ENCODE data around the gene ROPN1L. TPM values are rescaled to one million over a fixed set of nuclear protein-coding genes. Genes with fewer than 3 reads are reported as not detected.

The ROPN1L gene
- total RNA-seq, 4 donors from 2014 or later = 0.56 to 2.2 (median 1.4) TPM; not detected in 1

- no peak for DNase-seq (ENCODE audit: low spot score)
- TF ChIP-seq CTCF (IDR thresholded peaks at IDR 0.05) = no peak
- ATAC-seq (ENCODE audit: low FRiP score) = no peak
Observed at GRCh38 chr5:10451137-10451824, 9.6 kb downstream of the ROPN1L start.

DNA sequence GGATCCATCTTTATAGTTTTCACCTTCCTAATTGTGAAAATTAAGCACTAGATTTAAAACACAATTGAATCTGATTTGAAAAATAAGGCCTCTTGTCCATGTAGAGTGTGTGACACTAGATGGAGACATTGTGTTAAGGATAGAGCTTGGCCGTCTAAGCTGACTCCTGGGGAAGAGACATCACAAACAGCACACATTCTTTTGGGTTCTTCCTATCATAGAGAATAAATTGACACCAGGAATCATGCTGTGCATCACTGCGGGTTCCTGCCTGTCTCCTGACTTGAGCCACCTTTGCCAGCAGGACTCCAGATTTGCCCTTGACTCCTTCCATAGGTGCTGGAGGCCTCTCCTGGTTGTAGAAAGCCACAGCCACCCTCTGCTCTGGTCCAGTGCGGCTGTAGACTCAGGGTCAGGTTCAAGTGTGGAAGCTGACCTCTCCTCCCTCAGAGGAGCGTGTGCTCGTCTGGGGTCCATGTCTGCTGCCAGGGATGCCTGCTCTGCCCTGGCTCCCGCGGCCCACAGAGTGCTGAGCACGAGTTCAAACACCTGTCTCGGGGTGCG lies 11.2 kb downstream of the ROPN1L start:
- no peak for DNase-seq (ENCODE audit: low spot score)
- TF ChIP-seq CTCF (IDR thresholded peaks at IDR 0.05) = no peak
- ATAC-seq (ENCODE audit: low FRiP score) = peak; percentile 78

DNA sequence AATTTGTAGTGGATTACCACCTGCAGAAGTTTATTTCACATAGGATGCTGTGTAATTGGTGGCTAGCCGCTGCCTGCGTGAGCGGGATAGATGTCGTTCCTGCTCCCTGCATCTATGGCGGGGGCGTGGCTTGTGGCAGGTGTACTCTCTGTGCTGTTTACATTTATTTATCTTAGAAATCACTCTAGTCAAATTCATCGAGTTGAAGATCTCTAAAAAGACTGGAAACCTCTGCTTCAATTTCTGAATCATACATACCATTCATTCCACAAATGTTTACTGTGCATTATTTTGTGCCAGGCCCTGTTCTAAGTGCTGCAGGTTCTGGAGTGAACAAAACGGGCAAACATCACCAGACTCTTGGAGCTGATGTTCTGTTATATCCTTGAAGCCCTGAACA lies 11.9 kb downstream of the ROPN1L start:
- no peak for DNase-seq (ENCODE audit: low spot score)
- ATAC-seq (ENCODE audit: low FRiP score) = no peak
- TF ChIP-seq CTCF (IDR thresholded peaks at IDR 0.05) = no peak

- no peak for DNase-seq (ENCODE audit: low spot score)
- TF ChIP-seq CTCF (IDR thresholded peaks at IDR 0.05) = no peak
- no peak for ATAC-seq (ENCODE audit: low FRiP score)
Observed at GRCh38 chr5:10454591-10455276, 13.1 kb downstream of the ROPN1L start.

- no peak for TF ChIP-seq CTCF (IDR thresholded peaks at IDR 0.05)
- no peak for ATAC-seq (ENCODE audit: low FRiP score)
Observed at GRCh38 chr5:10455277-10455670, 13.6 kb downstream of the ROPN1L start.

GRCh38 chr5:10456583-10457420 lies 15.1 kb downstream of the ROPN1L start:
- ATAC-seq (ENCODE audit: low FRiP score) (no peak), DNase-seq (ENCODE audit: low spot score) (no peak)
- no peak for TF ChIP-seq CTCF (IDR thresholded peaks at IDR 0.05)

More at GRCh38 chr5:10455277-10455670, 13.6 kb downstream of the ROPN1L start:
- DNase-seq (ENCODE audit: low spot score) = no peak
